Measurements from ENCODE around the gene MYO1B. TPM values are rescaled to one million over a fixed set of nuclear protein-coding genes. Genes with fewer than 3 reads are reported as not detected.

The MYO1B gene
- total and polyA plus RNA-seq, 5 donors: 6.0 to 16.3 (median 11.9) TPM

GRCh38 chr2:191245869-191246531 is 796 bp downstream of the MYO1B start:
- 7% methylated on average over 34 of the region's 34 CpGs for WGBS
- Histone ChIP-seq H3K9me3 (ENCODE audit: control insufficient read depth, low read length) (no peaks in the 10 kb centered on the region), H3K4me3 (ENCODE audit: low read length) (peak overlapping the region; percentile 71), H3K27ac (ENCODE audit: low read length) (peak overlapping the region; percentile 61), H3K4me1 (ENCODE audit: control insufficient read depth, insufficient read depth, low read length) (peaks cover 2% of the 10 kb centered on the region), H3K27me3 (ENCODE audit: control insufficient read depth, insufficient read depth) (no peaks in the 10 kb centered on the region)
- intact Hi-C loops (cut with DNase I): no loop called here
- DNase-seq: peak; percentile 65 to 83 (median 80)
- ATAC-seq: peak; percentile 66 to 67

GRCh38 chr2:191246820-191247380 is 1.7 kb downstream of the MYO1B start:
- H3K4me3 ChIP-seq (ENCODE audit: low read length): peak overlapping the region; percentile 71
- peaks cover 2% of the 10 kb centered on the region for H3K4me1 ChIP-seq (ENCODE audit: control insufficient read depth, insufficient read depth, low read length)
- 43% methylated on average over 6 of the region's 6 CpGs for WGBS
- no peaks in the 10 kb centered on the region for H3K27me3 ChIP-seq (ENCODE audit: control insufficient read depth, insufficient read depth)
- intact Hi-C loops (cut with DNase I): no loop called here
- peak in 2 of 3 donors; percentile 35 to 59 for DNase-seq
- peak; percentile 11 to 46 for ATAC-seq
- H3K27ac ChIP-seq (ENCODE audit: low read length): peak overlapping the region; percentile 25
- H3K9me3 ChIP-seq (ENCODE audit: control insufficient read depth, low read length): no peaks in the 10 kb centered on the region

- Histone ChIP-seq H3K9me3 (ENCODE audit: control insufficient read depth, low read length) (no peaks in the 10 kb centered on the region), H3K27ac (ENCODE audit: low read length) (peak overlapping the region; percentile 56), H3K4me3 (ENCODE audit: low read length) (peak overlapping the region; percentile 8), H3K4me1 (ENCODE audit: control insufficient read depth, insufficient read depth, low read length) (peaks cover 2% of the 10 kb centered on the region), H3K27me3 (ENCODE audit: control insufficient read depth, insufficient read depth) (no peaks in the 10 kb centered on the region)
- intact Hi-C loops (cut with DNase I): no loop called here
- ATAC-seq (peak; percentile 47 to 65), DNase-seq (peak in 1 of 3 donors; percentile 16)
- WGBS: 28% methylated on average over 5 of the region's 5 CpGs
Measured at GRCh38 chr2:191247381-191248057, 2.3 kb downstream of the MYO1B start.

- H3K4me1 ChIP-seq (ENCODE audit: control insufficient read depth, insufficient read depth, low read length): peaks cover 2% of the 10 kb centered on the region
- 35% methylated on average over 2 of the region's 2 CpGs for WGBS
- no peak overlapping the region for H3K27ac ChIP-seq (ENCODE audit: low read length)
- H3K9me3 ChIP-seq (ENCODE audit: control insufficient read depth, low read length): no peaks in the 10 kb centered on the region
- H3K27me3 ChIP-seq (ENCODE audit: control insufficient read depth, insufficient read depth): no peaks in the 10 kb centered on the region
- intact Hi-C loops (cut with DNase I): no loop called here
- H3K4me3 ChIP-seq (ENCODE audit: low read length): no peak overlapping the region
- DNase-seq (no peak), ATAC-seq (no peak)
Measured at GRCh38 chr2:191249156-191249813, 4.1 kb downstream of the MYO1B start.

- H3K9me3 ChIP-seq (ENCODE audit: control insufficient read depth, low read length): no peaks in the 10 kb centered on the region
- no peak for DNase-seq
- peaks cover 2% of the 10 kb centered on the region for H3K4me1 ChIP-seq (ENCODE audit: control insufficient read depth, insufficient read depth, low read length)
- H3K27me3 ChIP-seq (ENCODE audit: control insufficient read depth, insufficient read depth): no peaks in the 10 kb centered on the region
- no peak for ATAC-seq
- WGBS: 100% methylated on average over 1 of the region's 1 CpG
- intact Hi-C loops (cut with DNase I): no loop called here
- H3K27ac ChIP-seq (ENCODE audit: low read length): no peak overlapping the region
- H3K4me3 ChIP-seq (ENCODE audit: low read length): no peak overlapping the region
Measured at GRCh38 chr2:191250400-191250799, 5.2 kb downstream of the MYO1B start.

GRCh38 chr2:191250986-191251385 is 5.8 kb downstream of the MYO1B start:
- Histone ChIP-seq H3K27me3 (ENCODE audit: control insufficient read depth, insufficient read depth) (no peaks in the 10 kb centered on the region), H3K9me3 (ENCODE audit: control insufficient read depth, low read length) (no peaks in the 10 kb centered on the region), H3K4me1 (ENCODE audit: control insufficient read depth, insufficient read depth, low read length) (peaks cover 4% of the 10 kb centered on the region), H3K4me3 (ENCODE audit: low read length) (no peak overlapping the region), H3K27ac (ENCODE audit: low read length) (no peak overlapping the region)
- intact Hi-C loops (cut with DNase I): no loop called here
- ATAC-seq (no peak), DNase-seq (no peak)
- WGBS: 83% methylated on average over 5 of the region's 5 CpGs

- ATAC-seq (no peak), DNase-seq (no peak)
- no peaks in the 10 kb centered on the region for H3K9me3 ChIP-seq (ENCODE audit: control insufficient read depth, low read length)
- intact Hi-C loops (cut with DNase I): no loop called here
- peaks cover 2% of the 10 kb centered on the region for H3K4me1 ChIP-seq (ENCODE audit: control insufficient read depth, insufficient read depth, low read length)
- no peak overlapping the region for H3K4me3 ChIP-seq (ENCODE audit: low read length)
- 86% methylated on average over 2 of the region's 2 CpGs for WGBS
- no peaks in the 10 kb centered on the region for H3K27me3 ChIP-seq (ENCODE audit: control insufficient read depth, insufficient read depth)
- no peak overlapping the region for H3K27ac ChIP-seq (ENCODE audit: low read length)
Measured at GRCh38 chr2:191252699-191253098, 7.5 kb downstream of the MYO1B start.

GRCh38 chr2:191253476-191253875 is 8.3 kb downstream of the MYO1B start:
- ATAC-seq (no peak), DNase-seq (no peak)
- peaks cover 2% of the 10 kb centered on the region for H3K4me1 ChIP-seq (ENCODE audit: control insufficient read depth, insufficient read depth, low read length)
- H3K27ac ChIP-seq (ENCODE audit: low read length): no peak overlapping the region
- H3K9me3 ChIP-seq (ENCODE audit: control insufficient read depth, low read length): no peaks in the 10 kb centered on the region
- no peaks in the 10 kb centered on the region for H3K27me3 ChIP-seq (ENCODE audit: control insufficient read depth, insufficient read depth)
- WGBS: 95% methylated on average over 2 of the region's 2 CpGs
- intact Hi-C loops (cut with DNase I): no loop called here
- H3K4me3 ChIP-seq (ENCODE audit: low read length): no peak overlapping the region

GRCh38 chr2:191255271-191255670 is 10.1 kb downstream of the MYO1B start:
- peaks cover 2% of the 10 kb centered on the region for H3K4me1 ChIP-seq (ENCODE audit: control insufficient read depth, insufficient read depth, low read length)
- WGBS: 88% methylated on average over 4 of the region's 4 CpGs
- no peak for ATAC-seq
- H3K9me3 ChIP-seq (ENCODE audit: control insufficient read depth, low read length): no peaks in the 10 kb centered on the region
- H3K4me3 ChIP-seq (ENCODE audit: low read length): no peak overlapping the region
- no peak for DNase-seq
- intact Hi-C loops (cut with DNase I): no loop called here
- no peaks in the 10 kb centered on the region for H3K27me3 ChIP-seq (ENCODE audit: control insufficient read depth, insufficient read depth)
- H3K27ac ChIP-seq (ENCODE audit: low read length): no peak overlapping the region

GRCh38 chr2:191255756-191256312 is 10.6 kb downstream of the MYO1B start:
- intact Hi-C loops (cut with DNase I): no loop called here
- peak in 1 of 2 donors; percentile 40 for ATAC-seq
- Histone ChIP-seq H3K4me1 (ENCODE audit: control insufficient read depth, insufficient read depth, low read length) (peaks cover 2% of the 10 kb centered on the region), H3K27me3 (ENCODE audit: control insufficient read depth, insufficient read depth) (no peaks in the 10 kb centered on the region), H3K4me3 (ENCODE audit: low read length) (no peak overlapping the region), H3K27ac (ENCODE audit: low read length) (no peak overlapping the region), H3K9me3 (ENCODE audit: control insufficient read depth, low read length) (no peaks in the 10 kb centered on the region)
- DNase-seq: no peak
- 75% methylated on average over 7 of the region's 7 CpGs for WGBS

- WGBS: 95% methylated on average over 5 of the region's 5 CpGs
- intact Hi-C loops (cut with DNase I): no loop called here
- Histone ChIP-seq H3K4me1 (ENCODE audit: control insufficient read depth, insufficient read depth, low read length) (peaks cover 2% of the 10 kb centered on the region), H3K9me3 (ENCODE audit: control insufficient read depth, low read length) (no peaks in the 10 kb centered on the region), H3K27ac (ENCODE audit: low read length) (no peak overlapping the region), H3K4me3 (ENCODE audit: low read length) (no peak overlapping the region), H3K27me3 (ENCODE audit: control insufficient read depth, insufficient read depth) (no peaks in the 10 kb centered on the region)
- ATAC-seq (no peak), DNase-seq (no peak)
Measured at GRCh38 chr2:191257934-191258333, 12.7 kb downstream of the MYO1B start.
